Measurements from ENCODE around the gene MIX23. TPM values are rescaled to one million over a fixed set of nuclear protein-coding genes. Genes with fewer than 3 reads are reported as not detected.

The MIX23 gene
- total RNA-seq, 4 donors from 2014 or later, result 20.6 to 25.1 (median 23.3) TPM

DNA sequence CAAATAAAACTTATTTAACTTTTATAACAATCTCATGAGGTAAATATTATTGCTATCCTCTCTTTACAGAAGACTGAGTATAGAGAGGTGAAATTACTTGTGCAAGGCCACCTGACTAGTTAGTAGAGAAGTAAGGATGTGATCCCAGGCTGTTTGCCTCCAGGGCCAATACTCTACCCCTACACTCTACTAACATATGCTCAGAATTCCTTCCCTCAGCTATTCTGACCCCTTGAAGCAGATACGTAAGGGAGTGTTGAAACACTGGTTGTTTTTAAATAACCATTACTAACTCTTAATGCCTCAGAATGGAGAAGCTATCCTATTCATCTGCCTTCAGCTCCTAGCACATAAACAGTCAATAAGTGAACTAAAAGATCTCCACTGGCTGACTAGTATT is 33.9 kb downstream of the MIX23 start:
- Histone ChIP-seq H3K4me3 (replicated peaks in 1 of 3) (no peak overlapping the region), H3K36me3 (no peaks in the 10 kb centered on the region), H3K27ac (no peak overlapping the region), H3K27me3 (no peaks in the 10 kb centered on the region), H3K9me3 (no peaks in the 10 kb centered on the region), H3K4me1 (no peaks in the 10 kb centered on the region)
- intact Hi-C loops (cut with DNase I), result no loop called here
- WGBS, 2 donors, result 90 to 97% methylated on average over 1 of the region's 1 CpG
- no peak for TF ChIP-seq POLR2A (IDR thresholded peaks at IDR 0.05)
- TF ChIP-seq, protein P1, sequence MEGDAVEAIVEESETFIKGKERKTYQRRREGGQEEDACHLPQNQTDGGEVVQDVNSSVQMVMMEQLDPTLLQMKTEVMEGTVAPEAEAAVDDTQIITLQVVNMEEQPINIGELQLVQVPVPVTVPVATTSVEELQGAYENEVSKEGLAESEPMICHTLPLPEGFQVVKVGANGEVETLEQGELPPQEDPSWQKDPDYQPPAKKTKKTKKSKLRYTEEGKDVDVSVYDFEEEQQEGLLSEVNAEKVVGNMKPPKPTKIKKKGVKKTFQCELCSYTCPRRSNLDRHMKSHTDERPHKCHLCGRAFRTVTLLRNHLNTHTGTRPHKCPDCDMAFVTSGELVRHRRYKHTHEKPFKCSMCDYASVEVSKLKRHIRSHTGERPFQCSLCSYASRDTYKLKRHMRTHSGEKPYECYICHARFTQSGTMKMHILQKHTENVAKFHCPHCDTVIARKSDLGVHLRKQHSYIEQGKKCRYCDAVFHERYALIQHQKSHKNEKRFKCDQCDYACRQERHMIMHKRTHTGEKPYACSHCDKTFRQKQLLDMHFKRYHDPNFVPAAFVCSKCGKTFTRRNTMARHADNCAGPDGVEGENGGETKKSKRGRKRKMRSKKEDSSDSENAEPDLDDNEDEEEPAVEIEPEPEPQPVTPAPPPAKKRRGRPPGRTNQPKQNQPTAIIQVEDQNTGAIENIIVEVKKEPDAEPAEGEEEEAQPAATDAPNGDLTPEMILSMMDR (IDR thresholded peaks at IDR 0.05), result no peak
- DNase-seq, result no peak

DNA sequence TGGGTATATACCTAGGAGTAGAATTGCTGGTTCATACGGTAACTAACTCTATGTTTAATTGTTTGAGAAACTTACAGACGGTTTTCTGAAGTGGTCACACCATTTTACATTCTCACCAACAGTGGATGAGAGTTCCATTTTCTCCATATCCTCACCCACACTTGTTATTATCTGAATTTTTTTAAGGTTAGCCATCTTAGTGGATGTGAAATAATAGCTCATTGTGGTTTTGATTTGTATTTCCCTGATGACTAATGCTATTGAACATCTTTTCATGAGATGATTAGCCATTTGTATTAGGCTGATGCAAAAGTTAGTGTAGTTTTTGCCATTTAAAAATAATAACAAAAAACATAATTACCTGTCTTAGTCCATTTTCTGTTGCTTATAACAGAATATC is 39.4 kb downstream of the MIX23 start:
- Histone ChIP-seq H3K9me3 (no peaks in the 10 kb centered on the region), H3K4me3 (replicated peaks in 1 of 3) (no peak overlapping the region), H3K27ac (no peak overlapping the region), H3K4me1 (no peaks in the 10 kb centered on the region), H3K27me3 (no peaks in the 10 kb centered on the region), H3K36me3 (no peaks in the 10 kb centered on the region)
- intact Hi-C loops (cut with DNase I), result no loop called here
- 74 to 79% methylated on average over 2 of the region's 2 CpGs for whole genome bisulfite sequencing, 2 donors
- no peak for DNase-seq
- TF ChIP-seq, protein P1 (IDR thresholded peaks at IDR 0.05), result no peak
- no peak for TF ChIP-seq POLR2A (IDR thresholded peaks at IDR 0.05)

DNA sequence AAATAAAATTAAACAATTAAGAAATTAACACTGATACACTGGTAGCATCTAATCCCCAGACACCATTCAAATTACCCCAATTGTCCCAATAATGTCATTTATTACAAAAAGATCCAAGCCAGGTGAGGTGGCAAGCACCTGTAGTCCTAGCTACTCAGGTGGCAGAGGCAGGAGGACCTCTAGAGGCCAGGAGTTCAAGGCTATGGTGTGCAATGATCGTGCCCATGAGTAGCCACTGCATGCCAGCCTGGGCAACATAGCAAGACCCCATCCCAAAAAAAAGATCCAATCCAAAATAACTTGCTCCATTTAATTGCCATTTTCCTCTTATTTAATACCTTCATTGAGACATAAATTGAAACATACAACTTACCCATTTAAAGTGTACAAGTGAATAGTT is 40.2 kb downstream of the MIX23 start:
- DNase-seq, result no peak
- WGBS, 2 donors, result 74 to 89% methylated on average over 1 of the region's 1 CpG
- Histone ChIP-seq H3K4me1 (no peaks in the 10 kb centered on the region), H3K9me3 (no peaks in the 10 kb centered on the region), H3K36me3 (no peaks in the 10 kb centered on the region), H3K27ac (no peak overlapping the region), H3K27me3 (no peaks in the 10 kb centered on the region), H3K4me3 (replicated peaks in 1 of 3) (no peak overlapping the region)
- intact Hi-C loops (cut with DNase I), result no loop called here
- TF ChIP-seq, protein P1 (IDR thresholded peaks at IDR 0.05), result no peak
- no peak for TF ChIP-seq POLR2A (IDR thresholded peaks at IDR 0.05)

DNA sequence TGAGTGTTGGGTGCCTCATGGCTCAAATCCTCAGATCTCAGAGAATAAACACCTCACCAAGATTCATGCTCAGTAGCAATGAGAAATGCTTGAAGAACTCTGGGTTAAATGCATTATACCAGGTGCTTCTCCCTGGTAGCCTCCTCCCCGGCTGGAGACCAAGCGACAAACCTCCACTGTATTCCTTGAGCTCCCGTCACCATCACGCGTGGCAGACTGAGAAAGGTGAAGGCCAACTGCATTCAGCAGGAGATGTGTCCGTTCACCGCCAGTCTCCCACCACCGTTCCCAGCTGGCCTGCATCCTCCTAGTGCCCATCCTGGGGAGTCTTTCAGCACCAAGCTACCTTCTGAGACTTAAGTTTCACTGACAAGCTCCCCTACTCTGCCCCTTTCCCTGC is 50.5 kb downstream of the MIX23 start:
- DNase-seq, result no peak
- Histone ChIP-seq H3K27ac (no peak overlapping the region), H3K4me3 (replicated peaks in 1 of 3) (no peak overlapping the region), H3K27me3 (no peaks in the 10 kb centered on the region), H3K4me1 (no peaks in the 10 kb centered on the region), H3K36me3 (no peaks in the 10 kb centered on the region), H3K9me3 (no peaks in the 10 kb centered on the region)
- WGBS, 2 donors, result 92 to 96% methylated on average over 8 of the region's 8 CpGs
- TF ChIP-seq, protein P1 (IDR thresholded peaks at IDR 0.05), result no peak
- TF ChIP-seq POLR2A (IDR thresholded peaks at IDR 0.05), result no peak
- intact Hi-C loops (cut with DNase I), result no loop called here

DNA sequence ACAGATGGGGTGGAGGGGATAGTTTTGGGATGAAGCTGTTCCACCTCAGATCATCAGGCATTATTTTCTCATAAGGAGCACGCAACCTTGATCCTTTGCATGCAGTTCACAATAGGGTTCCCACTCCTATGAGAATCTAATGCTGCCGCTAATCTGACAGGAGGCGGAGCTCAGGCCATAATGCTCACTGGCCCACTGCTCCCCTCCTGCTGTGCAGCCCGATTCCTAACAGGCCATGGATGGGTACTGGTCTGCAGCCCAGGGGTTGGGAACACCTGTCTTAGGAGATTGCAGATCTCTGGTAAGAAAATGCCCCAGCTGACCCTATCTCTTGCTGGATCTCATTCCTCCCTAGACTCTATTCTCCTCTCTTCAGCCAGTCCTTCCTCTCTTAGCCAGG is 51.1 kb downstream of the MIX23 start:
- Histone ChIP-seq H3K36me3 (no peaks in the 10 kb centered on the region), H3K9me3 (no peaks in the 10 kb centered on the region), H3K4me1 (no peaks in the 10 kb centered on the region), H3K27me3 (no peaks in the 10 kb centered on the region), H3K27ac (no peak overlapping the region), H3K4me3 (replicated peaks in 1 of 3) (no peak overlapping the region)
- intact Hi-C loops (cut with DNase I), result no loop called here
- DNase-seq, result no peak
- WGBS, 2 donors, result 67 to 72% methylated on average over 4 of the region's 4 CpGs
- no peak for TF ChIP-seq POLR2A (IDR thresholded peaks at IDR 0.05)
- TF ChIP-seq, protein P1 (IDR thresholded peaks at IDR 0.05), result no peak

Data from thyroid gland (tissue), 4 donors.